Stimulated activated CD4-positive, alpha-beta T cell treated with anti-CD3 and anti-CD28 coated beads, Interleukin-2, amount 100 ng/mL, for 4 hours (primary cell): ENCODE results near the gene OR13J1.
A peak's percentile ranks its signal among the peaks of the same experiment; 100 is the strongest.
"Not testable (repeated sequence)": the region's sequence is repeated elsewhere in the genome, so short reads cannot be mapped to it uniquely, and the experiment has no call there.

ENCODE experiments used
- DNase-seq: peaks from one replicate; pipeline ENCODE4 v3.0.0-alpha.2; 2020; ENCODE audit warnings: low read depth

Gene OR13J1

GRCh38 chr9:35905051-35905781 lies 35.0 kb upstream of the OR13J1 start:
- DNase-seq, result no peak

GRCh38 chr9:35904338-35904737 lies 34.1 kb upstream of the OR13J1 start:
- no peak for DNase-seq

- no peak for DNase-seq
Observed at GRCh38 chr9:35903049-35903448, 32.8 kb upstream of the OR13J1 start.

GRCh38 chr9:35899021-35899420 lies 28.8 kb upstream of the OR13J1 start:
- DNase-seq, result no peak

- DNase-seq, result no peak
Observed at GRCh38 chr9:35898337-35898736, 28.1 kb upstream of the OR13J1 start.

GRCh38 chr9:35897376-35898099 lies 27.3 kb upstream of the OR13J1 start:
- not testable (repeated sequence) for DNase-seq

- no peak for DNase-seq
Observed at GRCh38 chr9:35896570-35896969, 26.4 kb upstream of the OR13J1 start.

- DNase-seq, result no peak
Observed at GRCh38 chr9:35892051-35892450, 21.9 kb upstream of the OR13J1 start.

GRCh38 chr9:35891646-35892045 lies 21.4 kb upstream of the OR13J1 start:
- no peak for DNase-seq

GRCh38 chr9:35884908-35885307 lies 14.7 kb upstream of the OR13J1 start:
- not testable (repeated sequence) for DNase-seq

- no peak for DNase-seq
Observed at GRCh38 chr9:35882996-35883395, 12.8 kb upstream of the OR13J1 start.

GRCh38 chr9:35882263-35882848 lies 12.2 kb upstream of the OR13J1 start:
- DNase-seq, result peak; percentile 67

GRCh38 chr9:35872505-35872904 lies 2.3 kb upstream of the OR13J1 start:
- DNase-seq, result no peak

GRCh38 chr9:35871545-35871944 lies 1.3 kb upstream of the OR13J1 start:
- no peak for DNase-seq

- no peak for DNase-seq
Observed at GRCh38 chr9:35869621-35870216, 482 bp downstream of the OR13J1 start.

GRCh38 chr9:35868933-35869332 lies 1.3 kb downstream of the OR13J1 start:
- DNase-seq, result no peak

- DNase-seq, result no peak
Observed at GRCh38 chr9:35867538-35867937, 2.7 kb downstream of the OR13J1 start.

GRCh38 chr9:35864695-35865255 lies 5.4 kb downstream of the OR13J1 start:
- DNase-seq, result no peak

GRCh38 chr9:35863583-35863982 lies 6.6 kb downstream of the OR13J1 start:
- no peak for DNase-seq

GRCh38 chr9:35862328-35862727 lies 7.9 kb downstream of the OR13J1 start:
- DNase-seq, result no peak

GRCh38 chr9:35861161-35861897 lies 8.9 kb downstream of the OR13J1 start:
- no peak for DNase-seq

GRCh38 chr9:35859990-35860339 lies 10.2 kb downstream of the OR13J1 start:
- no peak for DNase-seq
